GM19351 (cell line): ENCODE results near the gene CD4.
"Not testable (repeated sequence)": the region's sequence is repeated elsewhere in the genome, so short reads cannot be mapped to it uniquely, and the experiment has no call there.

Source experiments
- ATAC-seq: cut with Tn5 transposase; IDR thresholded peaks from one replicate; pipeline ENCODE4 v1.9.1; 2021; ENCODE audit warnings: mild to moderate bottlenecking, moderate library complexity; ENCODE audit not compliant: unreplicated experiment

CD4 gene

GRCh38 chr12:6788972-6789924 lies at the start of gene CD4:
TSS of gene CD4 (plus strand) at chr12:6789528. CDS start at chr12:6800139, 10,611 bp downstream.
- ATAC-seq, result no peak

DNA sequence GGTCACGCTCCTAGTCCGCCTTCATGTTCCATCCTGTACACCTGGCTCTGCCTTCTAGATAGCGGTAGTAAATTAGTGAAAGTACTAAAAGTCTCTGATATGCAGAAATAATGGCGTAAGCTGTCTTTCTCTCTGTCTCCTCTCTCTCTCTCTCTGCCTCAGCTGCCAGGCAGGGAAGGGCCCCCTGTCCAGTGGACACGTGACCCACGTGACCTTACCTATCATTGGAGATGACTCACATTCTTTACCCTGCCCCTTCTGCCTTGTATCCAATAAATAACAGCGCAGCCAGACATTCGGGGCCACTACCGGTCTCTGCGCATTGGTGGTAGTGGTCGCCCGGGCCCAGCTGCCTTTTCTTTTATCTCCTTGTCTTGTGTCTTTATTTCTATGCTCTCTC lies 47.2 kb upstream of the CD4 start:
- not testable (repeated sequence) for ATAC-seq

DNA sequence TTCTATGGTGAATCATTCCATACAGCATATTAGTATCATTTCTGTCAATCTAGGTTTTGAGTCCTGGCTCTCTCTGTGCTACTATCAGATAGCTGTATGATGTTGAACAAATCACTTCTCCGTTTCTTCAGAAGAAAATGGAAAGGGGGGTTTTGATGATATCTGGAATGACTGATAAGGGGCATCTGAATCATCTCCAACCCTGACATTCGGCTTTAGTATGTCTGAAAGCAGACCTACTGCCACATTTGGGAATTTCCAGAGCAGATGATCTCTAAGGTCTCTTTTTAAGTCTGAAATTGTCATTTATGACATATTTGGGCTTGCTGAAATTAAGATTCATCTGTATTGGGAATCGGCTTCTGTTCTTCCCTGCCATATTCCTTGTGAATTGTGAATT lies 46.5 kb upstream of the CD4 start:
- ATAC-seq, result no peak

GRCh38 chr12:6743300-6743699 lies 46.0 kb upstream of the CD4 start:
- ATAC-seq, result not testable (repeated sequence)

GRCh38 chr12:6745741-6746525 lies 43.4 kb upstream of the CD4 start:
- no peak for ATAC-seq

DNA sequence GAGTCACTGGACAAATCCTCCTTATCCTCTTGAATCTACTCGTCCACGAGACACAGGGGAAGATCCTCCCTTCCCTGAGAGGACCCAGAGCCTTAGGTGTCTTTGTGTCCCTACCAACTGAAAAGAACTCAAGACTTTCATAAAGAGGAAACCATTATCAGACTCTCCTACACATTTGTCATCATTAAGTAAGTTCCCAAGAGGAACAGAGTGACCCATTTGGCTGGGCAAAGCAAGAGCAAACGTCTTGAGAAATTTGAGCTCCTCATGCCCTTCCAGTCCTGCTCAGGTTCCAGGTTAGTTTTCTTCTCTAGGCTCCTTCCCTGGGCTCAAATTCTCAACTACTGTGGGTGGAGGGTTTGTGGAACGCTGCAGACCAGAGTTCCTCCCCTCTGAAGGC lies 42.1 kb upstream of the CD4 start:
- ATAC-seq, result no peak

- no peak for ATAC-seq
Measured at GRCh38 chr12:6748761-6749160, 40.6 kb upstream of the CD4 start.

- no peak for ATAC-seq
Measured at GRCh38 chr12:6750506-6750905, 38.8 kb upstream of the CD4 start.

DNA sequence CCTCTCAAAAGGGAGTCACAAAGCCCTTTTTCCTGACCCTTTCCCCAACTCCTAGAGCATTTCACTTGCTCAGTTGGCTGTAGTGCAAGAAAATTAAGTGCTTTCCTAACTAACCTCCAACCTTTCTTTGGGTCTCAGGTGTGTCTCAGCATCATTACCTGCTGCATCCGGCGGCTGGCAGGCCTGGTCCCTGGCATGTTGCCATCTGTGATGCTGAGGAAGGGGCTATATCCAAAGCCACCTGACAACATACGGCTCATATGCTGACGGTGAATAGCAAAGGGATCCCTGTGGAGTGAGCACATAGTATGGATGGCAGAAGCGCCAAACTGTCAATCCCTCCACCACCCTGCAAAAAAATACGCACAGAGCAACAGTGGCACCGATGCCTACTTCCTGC lies 37.6 kb upstream of the CD4 start:
- no peak for ATAC-seq

DNA sequence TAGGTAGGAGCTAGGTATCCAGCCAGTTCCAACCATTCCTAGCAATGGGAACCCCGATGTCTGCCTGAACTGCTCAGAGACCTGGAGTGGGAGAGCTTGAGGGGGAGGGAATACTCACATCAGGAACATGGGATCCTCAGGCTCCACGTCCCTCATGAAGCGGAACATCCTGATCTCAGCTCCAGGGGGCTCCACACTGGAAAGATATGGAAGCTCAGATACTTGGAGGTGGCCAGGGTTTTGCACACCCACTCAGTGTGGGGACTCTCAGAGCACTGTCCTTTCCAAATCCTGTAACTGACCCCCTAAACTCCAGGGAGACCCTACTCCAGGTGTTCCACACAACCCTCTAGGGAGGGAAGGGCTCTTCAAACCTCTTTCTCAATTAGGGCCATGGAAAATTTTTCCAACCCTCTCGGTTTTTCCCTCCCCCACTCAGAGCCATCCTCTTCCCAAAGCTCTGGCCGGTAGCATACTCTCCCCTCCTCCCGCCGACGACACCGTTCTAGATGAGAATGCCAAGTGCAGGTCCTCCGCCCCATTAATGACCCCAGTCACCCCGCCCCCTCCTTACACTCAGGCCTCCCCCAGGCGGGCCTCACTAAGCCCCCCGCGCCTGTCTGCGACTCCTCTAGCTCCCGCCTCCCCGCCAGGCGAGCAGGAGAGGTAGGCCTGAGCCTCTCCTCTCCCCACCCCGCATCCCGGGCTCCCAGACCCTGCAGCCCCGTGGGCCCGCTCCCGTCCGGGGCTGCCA lies 37.0 kb upstream of the CD4 start:
- ATAC-seq, result peak; percentile 3

DNA sequence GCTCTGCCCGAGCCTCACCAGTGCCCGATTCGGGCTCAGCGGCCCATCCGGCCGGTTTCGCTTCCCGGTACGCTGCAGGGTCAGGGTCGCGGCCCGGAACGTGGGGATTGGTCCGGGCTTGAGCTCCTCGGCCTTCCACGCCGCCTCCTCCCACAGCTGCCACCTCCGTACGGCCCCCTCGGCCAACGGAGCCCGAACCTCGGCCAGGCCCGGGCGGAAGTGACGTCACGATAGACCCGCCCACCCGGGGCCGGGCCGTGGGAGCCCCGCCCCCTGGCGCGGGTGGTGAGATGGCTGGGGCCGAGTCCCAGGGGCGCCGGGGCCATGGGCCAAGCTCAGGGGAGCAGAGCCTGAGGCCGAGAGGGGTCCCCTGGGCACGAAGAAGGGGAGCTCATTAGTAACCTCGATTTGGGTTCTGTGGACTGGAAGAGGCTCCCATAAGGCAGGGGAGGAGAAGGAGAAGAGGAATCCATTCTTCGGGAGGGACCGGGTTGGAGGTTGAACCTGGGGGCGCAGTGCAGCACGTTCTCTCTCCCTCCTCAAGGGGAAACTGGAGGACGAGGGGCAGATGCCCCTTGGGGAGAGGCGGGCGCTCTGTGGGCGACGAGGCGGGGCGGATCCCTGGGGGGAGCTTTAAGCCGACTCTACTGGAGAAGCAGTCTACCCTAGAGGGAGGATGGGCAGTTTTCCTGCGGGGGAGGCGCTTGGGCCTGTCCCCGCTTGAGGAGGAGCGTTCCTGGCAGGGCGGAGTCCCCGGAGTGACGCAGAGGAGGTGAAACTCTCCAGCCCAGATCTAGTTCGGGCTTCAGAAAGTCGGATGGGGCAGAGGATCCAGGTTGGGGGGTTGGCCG lies 36.2 kb upstream of the CD4 start, which contains the start of gene MLF2:
MLF2 (minus strand) TSS at position 221 of the 851 bp plus-strand sequence. CDS start 807 bp downstream, outside the sequence.
- ATAC-seq, result peak; percentile 83

GRCh38 chr12:6753772-6754356 lies 35.5 kb upstream of the CD4 start:
- no peak for ATAC-seq

DNA sequence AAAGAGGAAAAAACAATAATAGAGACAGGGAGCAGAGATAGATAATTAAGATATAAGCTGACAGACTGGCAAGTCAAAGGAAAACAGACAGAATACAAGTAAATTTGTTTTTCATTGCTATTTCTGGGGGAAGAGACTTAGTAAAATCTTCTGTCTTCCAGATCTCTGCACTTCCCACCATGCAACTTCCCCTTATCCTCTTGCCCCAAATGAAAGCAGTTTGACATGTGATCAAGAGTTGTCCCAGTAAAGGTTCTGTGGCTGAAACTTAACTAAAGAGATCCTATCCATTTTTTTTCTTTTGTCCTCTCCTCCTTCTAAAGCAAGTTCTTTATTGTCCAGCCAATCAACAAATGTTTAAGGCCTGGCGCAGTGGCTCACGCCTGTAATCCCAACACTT lies 34.9 kb upstream of the CD4 start:
- ATAC-seq, result no peak

DNA sequence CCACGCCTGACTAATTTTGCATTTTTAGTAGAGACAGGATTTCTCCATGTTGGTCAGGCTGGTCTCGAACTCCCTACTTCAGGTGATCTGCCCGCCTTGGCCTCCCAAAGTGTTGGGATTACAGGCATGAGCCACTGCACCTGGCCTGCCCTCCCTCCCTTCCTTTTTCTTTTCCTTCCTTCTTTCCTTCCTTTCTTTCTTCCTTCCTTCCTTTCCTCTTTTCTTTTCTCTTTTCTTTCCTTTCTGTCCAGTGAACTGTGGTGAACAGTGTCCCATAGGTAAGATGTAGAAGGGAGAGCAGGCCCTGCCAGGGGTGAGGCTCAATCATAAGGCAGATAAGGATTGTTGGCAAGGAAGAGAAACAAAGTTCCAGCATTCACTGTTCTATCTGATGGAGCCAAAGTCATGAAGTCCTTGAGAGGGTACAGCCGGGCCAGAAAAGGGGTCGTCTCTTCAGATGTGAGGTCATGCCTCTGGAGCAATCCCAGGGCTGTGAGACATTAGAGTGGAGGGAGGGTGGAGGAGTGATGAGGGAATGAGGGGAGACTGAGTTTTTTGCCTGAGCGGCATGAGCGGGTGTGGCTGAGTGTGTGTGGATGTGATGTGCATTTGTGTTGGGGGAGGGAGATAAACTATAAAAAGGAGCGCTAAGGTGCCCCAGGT lies 32.2 kb upstream of the CD4 start:
- no peak for ATAC-seq

- ATAC-seq, result no peak
Measured at GRCh38 chr12:6758506-6759095, 30.7 kb upstream of the CD4 start.

- no peak for ATAC-seq
Measured at GRCh38 chr12:6759741-6760140, 29.6 kb upstream of the CD4 start.

DNA sequence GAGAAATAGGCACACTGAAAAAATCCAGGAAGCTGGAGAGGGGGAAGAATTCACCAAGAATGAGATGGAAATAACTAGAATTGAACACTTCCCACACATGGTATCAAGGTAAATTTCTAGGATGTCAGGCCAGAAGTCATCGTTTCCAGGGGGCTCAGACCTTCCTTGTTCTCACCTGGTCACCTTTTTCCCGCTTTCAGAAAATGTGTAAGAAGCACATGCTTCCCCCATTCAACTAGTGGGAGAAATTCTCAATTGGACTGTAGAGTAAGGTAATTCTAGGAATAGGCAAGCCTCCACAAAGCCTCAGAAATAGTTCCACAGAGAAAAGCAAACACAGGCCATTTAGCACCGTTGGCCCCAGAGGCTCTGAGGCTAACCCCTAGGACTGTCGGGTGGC lies 25.9 kb upstream of the CD4 start:
- ATAC-seq, result no peak

GRCh38 chr12:6764011-6764828 lies 25.1 kb upstream of the CD4 start:
- ATAC-seq, result peak; percentile 84
